ENCODE data around the gene C1GALT1C1L. TPM values are rescaled to one million over a fixed set of nuclear protein-coding genes. Genes with fewer than 3 reads are reported as not detected.
"Not testable (repeated sequence)": the region's sequence is repeated elsewhere in the genome, so short reads cannot be mapped to it uniquely, and the experiment has no call there.

C1GALT1C1L gene
- total and polyA plus RNA-seq, 2 donors (not counting 1 experiment from before 2014, with no cell fraction given) = 0.33 to 1.9 TPM

DNA sequence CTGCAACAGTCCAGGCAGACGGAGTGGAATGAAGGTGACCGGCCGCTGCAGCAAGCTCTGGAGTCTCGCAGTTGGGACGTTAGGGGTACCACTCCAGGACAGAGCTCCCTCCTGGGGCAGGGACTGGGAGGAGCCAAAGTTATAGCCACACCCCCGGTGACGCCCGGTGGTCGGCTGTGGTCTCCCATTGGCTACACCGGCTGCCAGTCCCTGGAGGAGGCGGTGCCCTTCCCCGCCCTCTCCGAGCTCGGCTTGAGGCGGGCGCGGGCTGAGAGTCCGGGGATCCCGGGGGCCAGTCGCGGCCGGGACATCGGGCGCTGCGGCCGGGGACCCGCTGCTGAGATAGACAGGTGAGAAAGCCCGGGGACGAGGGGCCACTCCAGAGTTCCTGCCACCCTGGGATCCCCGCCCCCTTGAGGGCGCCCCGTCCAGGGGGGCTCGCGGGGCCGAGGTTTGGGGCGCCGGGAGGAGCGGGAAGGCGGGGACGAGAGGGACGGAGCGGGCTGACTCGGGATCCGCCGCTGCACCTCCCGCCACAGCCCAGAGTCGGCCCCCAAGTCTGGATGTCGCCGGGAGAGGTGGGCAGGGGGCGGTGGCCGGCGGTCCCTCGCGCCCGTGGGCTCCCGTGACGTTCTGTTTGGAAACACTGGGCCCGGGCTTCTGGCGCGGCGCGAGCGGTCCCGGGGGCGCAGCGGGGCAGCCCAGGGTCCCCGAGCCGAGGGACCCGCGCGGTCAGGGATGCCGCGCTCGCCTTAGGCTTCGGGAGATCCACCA lies 39.0 kb downstream of the C1GALT1C1L start, which contains the start of gene PLEKHH2:
Gene PLEKHH2 (plus strand): TSS at position 231 of the 774 bp plus-strand sequence. CDS start 7,414 bp downstream, outside the sequence.
- Histone ChIP-seq H3K9ac (ENCODE audit: insufficient read depth, low read length) (peak within 1 kb of the TSS; percentile 57), H4K20me1 (ENCODE audit: control insufficient read depth, extremely low read depth, insufficient read depth, low read length) (no peaks in the 10 kb centered on the region), H3K4me2 (ENCODE audit: extremely low read depth, insufficient read depth, low read length) (peak within 1 kb of the TSS; percentile 73), H3K4me3 (replicated peaks in 1 of 4; ENCODE audit: control extremely low read depth in 1 of 4, insufficient read depth in 1 of 4, low read depth in 3 of 4, low read length in 4 of 4) (peak within 1 kb of the TSS; percentile 43 to 93 (median 74)), H3K27me3 (ENCODE audit: control insufficient read depth, insufficient read depth, low read length) (no peaks in the 10 kb centered on the region), H3K79me2 (ENCODE audit: control insufficient read depth, insufficient read depth, low read length) (no peaks in the 10 kb centered on the region), H2AFZ (ENCODE audit: low read length) (peak within 1 kb of the TSS; percentile 90), H3K9me3 (ENCODE audit: control insufficient read depth, insufficient read depth, low read depth, low read length) (no peaks in the 10 kb centered on the region), H3K36me3 (ENCODE audit: control insufficient read depth, insufficient read depth, low read length) (no peaks in the 10 kb centered on the region), H3K4me1 (ENCODE audit: control insufficient read depth, extremely low read depth, insufficient read depth, low read length) (peaks cover 2% of the 10 kb centered on the region), H3K27ac (ENCODE audit: insufficient read depth, low read length) (peak within 1 kb of the TSS; percentile 35)
- TF ChIP-seq, protein P1, sequence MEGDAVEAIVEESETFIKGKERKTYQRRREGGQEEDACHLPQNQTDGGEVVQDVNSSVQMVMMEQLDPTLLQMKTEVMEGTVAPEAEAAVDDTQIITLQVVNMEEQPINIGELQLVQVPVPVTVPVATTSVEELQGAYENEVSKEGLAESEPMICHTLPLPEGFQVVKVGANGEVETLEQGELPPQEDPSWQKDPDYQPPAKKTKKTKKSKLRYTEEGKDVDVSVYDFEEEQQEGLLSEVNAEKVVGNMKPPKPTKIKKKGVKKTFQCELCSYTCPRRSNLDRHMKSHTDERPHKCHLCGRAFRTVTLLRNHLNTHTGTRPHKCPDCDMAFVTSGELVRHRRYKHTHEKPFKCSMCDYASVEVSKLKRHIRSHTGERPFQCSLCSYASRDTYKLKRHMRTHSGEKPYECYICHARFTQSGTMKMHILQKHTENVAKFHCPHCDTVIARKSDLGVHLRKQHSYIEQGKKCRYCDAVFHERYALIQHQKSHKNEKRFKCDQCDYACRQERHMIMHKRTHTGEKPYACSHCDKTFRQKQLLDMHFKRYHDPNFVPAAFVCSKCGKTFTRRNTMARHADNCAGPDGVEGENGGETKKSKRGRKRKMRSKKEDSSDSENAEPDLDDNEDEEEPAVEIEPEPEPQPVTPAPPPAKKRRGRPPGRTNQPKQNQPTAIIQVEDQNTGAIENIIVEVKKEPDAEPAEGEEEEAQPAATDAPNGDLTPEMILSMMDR (conservative IDR thresholded peaks at IDR 0.05 in 1 of 2, IDR thresholded peaks at IDR 0.05 in 1 of 2; ENCODE audit: low read depth in 1 of 2, low read length in 2 of 2) = no peak
- no peak for TF ChIP-seq EZH2 (IDR thresholded peaks at IDR 0.05; ENCODE audit: low read length, missing control alignments)
- peak; percentile 83 to 89 for DNase-seq (ENCODE audit: low read depth in 2 of 2)

DNA sequence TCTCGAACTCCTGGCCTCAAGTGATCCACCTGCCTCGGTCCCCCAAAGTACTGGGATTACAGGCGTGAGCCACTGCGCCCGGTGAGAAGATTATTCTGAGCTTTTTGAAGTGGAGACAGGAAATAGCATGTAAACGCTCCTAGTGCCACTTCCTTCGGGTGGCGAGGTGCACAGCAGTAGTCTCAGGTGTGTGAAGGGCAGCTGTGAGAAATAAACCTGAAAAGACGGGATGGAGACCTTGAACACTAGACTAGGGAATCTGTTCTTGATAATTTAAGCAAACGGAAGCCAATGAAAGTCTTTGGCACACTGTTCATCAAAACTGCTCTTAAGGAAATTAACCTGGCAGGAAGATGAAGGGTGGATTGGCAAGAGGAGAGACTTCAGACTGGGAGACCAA lies 39.6 kb downstream of the C1GALT1C1L start:
- no peaks in the 10 kb centered on the region for H3K36me3 ChIP-seq (ENCODE audit: control insufficient read depth, insufficient read depth, low read length)
- no peaks in the 10 kb centered on the region for H3K79me2 ChIP-seq (ENCODE audit: control insufficient read depth, insufficient read depth, low read length)
- peaks cover 2% of the 10 kb centered on the region for H3K4me1 ChIP-seq (ENCODE audit: control insufficient read depth, extremely low read depth, insufficient read depth, low read length)
- H3K4me2 ChIP-seq (ENCODE audit: extremely low read depth, insufficient read depth, low read length) = peak overlapping the region; percentile 36
- no peak overlapping the region for H3K27ac ChIP-seq (ENCODE audit: insufficient read depth, low read length)
- peak in 1 of 2 donors; percentile 10 for DNase-seq (ENCODE audit: low read depth in 2 of 2)
- H3K27me3 ChIP-seq (ENCODE audit: control insufficient read depth, insufficient read depth, low read length) = no peaks in the 10 kb centered on the region
- H3K4me3 ChIP-seq (replicated peaks in 1 of 4; ENCODE audit: control extremely low read depth in 1 of 4, insufficient read depth in 1 of 4, low read depth in 3 of 4, low read length in 4 of 4) = peak overlapping the region; percentile 43 to 77 (median 62)
- no peak overlapping the region for H3K9ac ChIP-seq (ENCODE audit: insufficient read depth, low read length)
- peak overlapping the region; percentile 90 for H2AFZ ChIP-seq (ENCODE audit: low read length)
- no peaks in the 10 kb centered on the region for H4K20me1 ChIP-seq (ENCODE audit: control insufficient read depth, extremely low read depth, insufficient read depth, low read length)
- no peaks in the 10 kb centered on the region for H3K9me3 ChIP-seq (ENCODE audit: control insufficient read depth, insufficient read depth, low read depth, low read length)
- no peak for TF ChIP-seq EZH2 (IDR thresholded peaks at IDR 0.05; ENCODE audit: low read length, missing control alignments)
- TF ChIP-seq, protein P1 (conservative IDR thresholded peaks at IDR 0.05 in 1 of 2, IDR thresholded peaks at IDR 0.05 in 1 of 2; ENCODE audit: low read depth in 1 of 2, low read length in 2 of 2) = no peak

- not testable (repeated sequence) for H3K36me3 ChIP-seq (ENCODE audit: control insufficient read depth, insufficient read depth, low read length); H3K9ac ChIP-seq (ENCODE audit: insufficient read depth, low read length); H3K4me2 ChIP-seq (ENCODE audit: extremely low read depth, insufficient read depth, low read length); DNase-seq (ENCODE audit: low read depth in 2 of 2); H2AFZ ChIP-seq (ENCODE audit: low read length); H3K4me3 ChIP-seq (replicated peaks in 1 of 4; ENCODE audit: control extremely low read depth in 1 of 4, insufficient read depth in 1 of 4, low read depth in 3 of 4, low read length in 4 of 4); H3K27me3 ChIP-seq (ENCODE audit: control insufficient read depth, insufficient read depth, low read length); H3K4me1 ChIP-seq (ENCODE audit: control insufficient read depth, extremely low read depth, insufficient read depth, low read length); H3K79me2 ChIP-seq (ENCODE audit: control insufficient read depth, insufficient read depth, low read length); H4K20me1 ChIP-seq (ENCODE audit: control insufficient read depth, extremely low read depth, insufficient read depth, low read length); H3K9me3 ChIP-seq (ENCODE audit: control insufficient read depth, insufficient read depth, low read depth, low read length); H3K27ac ChIP-seq (ENCODE audit: insufficient read depth, low read length)
Measured at GRCh38 chr2:43636153-43636552, 40.1 kb downstream of the C1GALT1C1L start.
